Activated CD4-positive, alpha-beta T cell treated with anti-CD3 and anti-CD28 coated beads for 36 hours (primary cell): Measurements from ENCODE around the gene DUSP18. TPM values are rescaled to one million over a fixed set of nuclear protein-coding genes. Genes with fewer than 3 reads are reported as not detected.
"Not testable (repeated sequence)": the region's sequence is repeated elsewhere in the genome, so short reads cannot be mapped to it uniquely, and the experiment has no call there.

Experiments used
- ATAC-seq: fragments of 200-7000 bp; cut with Tn5 transposase; one replicate; pipeline ENCODE4 v1.10.0; 2021; ENCODE audit warnings: mild to moderate bottlenecking, moderate library complexity
- CTCF ChIA-PET: fragments of 350-600 bp; sonication (Branson Sonifier 250); formaldehyde crosslinking; loops from one replicate; lab custom pipeline; 2021; ENCODE audit warnings: antibody characterized with exemption; lab: Charles Lee
- POLR2A ChIA-PET: fragments of 350-600 bp; sonication (Branson Sonifier 250); formaldehyde crosslinking; loops from one replicate; lab custom pipeline; 2021; ENCODE audit warnings: antibody characterized with exemption, inconsistent platforms; lab: Charles Lee
- DNase-seq: peaks from one replicate; pipeline ENCODE4 v3.0.0-alpha.2; 2020
- H3K27ac Mint-ChIP-seq: one replicate; pipeline ENCODE4 v1.8.0; 2021; ENCODE audit warnings: mixed read lengths
- H3K27me3 Mint-ChIP-seq: one replicate; pipeline ENCODE4 v1.8.0; 2021; ENCODE audit warnings: mixed read lengths
- H3K36me3 Mint-ChIP-seq: one replicate; pipeline ENCODE4 v1.8.0; 2021; ENCODE audit warnings: low read depth, mixed read lengths
- H3K4me1 Mint-ChIP-seq: one replicate; pipeline ENCODE4 v1.8.0; 2021; ENCODE audit warnings: mixed read lengths
- H3K4me3 Mint-ChIP-seq: one replicate; pipeline ENCODE4 v1.8.0; 2021; ENCODE audit warnings: mild to moderate bottlenecking, moderate library complexity, mixed read lengths
- H3K9me3 Mint-ChIP-seq: one replicate; pipeline ENCODE4 v1.8.0; 2021; ENCODE audit warnings: low read depth, mixed read lengths
- intact Hi-C, 2 experiments: fragments of 100-400 bp; cut with DNase I in 1 of 2; cut with micrococcal nuclease in 1 of 2; formaldehyde crosslinking; loops; one replicate each; pipeline versions ENCODE4 v1.14.2 to v1.15.1; 2022 to 2024; cut with DNase I, micrococcal nuclease
- total RNA-seq, 2 experiments: library from RNA; stranded (reverse); gene quantifications; one replicate each; pipeline ENCODE4 v1.2.3, GENCODE V29; 2021

The DUSP18 gene
- total RNA-seq, 2 experiments from 2014 or later, result 7.8 to 8.5 TPM

DNA sequence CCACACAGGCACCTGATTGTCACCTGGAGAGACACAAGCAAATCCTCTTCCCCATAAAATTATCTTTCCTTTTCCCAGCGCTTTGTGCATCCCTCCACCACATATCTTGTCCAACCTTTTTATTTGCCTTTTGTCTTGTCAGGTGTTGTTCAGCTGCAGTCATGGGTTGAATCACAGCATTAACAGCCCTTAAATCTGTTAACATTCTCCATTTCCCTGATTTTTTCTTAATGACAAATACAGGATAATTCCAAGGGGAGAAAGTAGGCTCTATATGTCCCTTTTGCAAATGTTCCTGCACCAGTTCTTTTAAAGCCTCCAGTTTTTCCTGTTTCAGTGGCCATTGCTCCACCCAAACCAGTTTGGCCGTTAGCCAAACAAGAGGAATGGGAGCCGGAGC is 8.9 kb upstream of the DUSP18 start:
- POLR2A ChIA-PET, CTCF ChIA-PET, H3K27ac Mint-ChIP-seq, intact Hi-C loops, H3K36me3 Mint-ChIP-seq, H3K4me1 Mint-ChIP-seq, H3K9me3 Mint-ChIP-seq, H3K4me3 Mint-ChIP-seq, ATAC-seq, H3K27me3 Mint-ChIP-seq, DNase-seq: not testable (repeated sequence)

- intact Hi-C loops, result no loop called here
- peaks cover 10% of the 10 kb centered on the region for H3K27me3 Mint-ChIP-seq
- DNase-seq (no peak), ATAC-seq (no peak)
- no peak overlapping the region for H3K27ac Mint-ChIP-seq
- H3K4me1 Mint-ChIP-seq, result no peaks in the 10 kb centered on the region
- ChIA-PET POLR2A (no interaction called here), CTCF (interaction anchor here (0.7 to 0.8 kb wide), 2 partner anchors 13 to 41 kb away, joined by 4 read pairs; no protein-coding TSS in a partner anchor)
- no peaks in the 10 kb centered on the region for H3K36me3 Mint-ChIP-seq
- no peaks in the 10 kb centered on the region for H3K9me3 Mint-ChIP-seq
- H3K4me3 Mint-ChIP-seq, result no peak overlapping the region
Measured at GRCh38 chr22:30675436-30675835, 7.8 kb upstream of the DUSP18 start.

GRCh38 chr22:30674482-30674881 is 6.8 kb upstream of the DUSP18 start:
- ATAC-seq, result no peak
- H3K27ac Mint-ChIP-seq, result no peak overlapping the region
- intact Hi-C loops, result no loop called here
- no peak for DNase-seq
- CTCF ChIA-PET, result interaction anchor here (0.6 to 0.7 kb wide), 2 partner anchors 40 to 189 kb away, joined by 4 read pairs; no protein-coding TSS in a partner anchor
- H3K4me1 Mint-ChIP-seq, result no peaks in the 10 kb centered on the region
- H3K27me3 Mint-ChIP-seq, result peaks cover 9% of the 10 kb centered on the region
- POLR2A ChIA-PET, result no interaction called here
- no peak overlapping the region for H3K4me3 Mint-ChIP-seq
- no peaks in the 10 kb centered on the region for H3K9me3 Mint-ChIP-seq
- no peaks in the 10 kb centered on the region for H3K36me3 Mint-ChIP-seq

GRCh38 chr22:30673136-30673535 is 5.5 kb upstream of the DUSP18 start:
- Mint-ChIP-seq H3K27ac (no peak overlapping the region), H3K27me3 (peaks cover 6% of the 10 kb centered on the region), H3K4me1 (peaks cover 5% of the 10 kb centered on the region), H3K36me3 (no peaks in the 10 kb centered on the region), H3K9me3 (no peaks in the 10 kb centered on the region), H3K4me3 (no peak overlapping the region)
- POLR2A ChIA-PET, result no interaction called here
- ATAC-seq (no peak), DNase-seq (no peak)
- CTCF ChIA-PET, result interaction anchor here (0.6 kb wide), 1 partner anchor 20 kb away, joined by 3 read pairs; no protein-coding TSS in a partner anchor
- intact Hi-C loops, result no loop called here

DNA sequence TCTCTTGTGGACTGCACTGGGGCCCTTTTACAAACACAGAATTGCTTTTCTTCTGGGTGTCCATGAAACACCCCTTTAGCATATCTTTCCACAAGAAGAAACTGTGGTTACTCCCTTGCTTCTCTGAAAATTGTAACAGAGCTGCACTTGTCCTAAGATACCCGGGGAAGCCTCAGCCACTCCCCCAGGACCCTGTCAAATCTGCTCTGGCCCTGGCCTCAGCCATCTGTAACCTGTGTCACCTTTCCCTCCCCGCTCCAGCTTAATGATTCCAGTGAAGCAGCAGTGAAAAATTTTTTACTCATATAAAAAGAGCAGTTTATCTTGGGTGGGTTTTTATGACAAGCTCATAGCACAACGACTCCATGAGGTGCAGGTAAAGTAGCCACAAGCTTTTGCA is 3.4 kb upstream of the DUSP18 start:
- Mint-ChIP-seq H3K27me3 (peaks cover 3% of the 10 kb centered on the region), H3K9me3 (no peaks in the 10 kb centered on the region), H3K36me3 (peaks cover 1% of the 10 kb centered on the region), H3K4me1 (peaks cover 14% of the 10 kb centered on the region), H3K4me3 (no peak overlapping the region), H3K27ac (no peak overlapping the region)
- intact Hi-C loops, result no loop called here
- ChIA-PET POLR2A (interaction anchor here (0.8 kb wide), 1 partner anchor 19 kb away, joined by 3 read pairs; no protein-coding TSS in a partner anchor), CTCF (interaction anchor here (0.6 kb wide), 1 partner anchor 635 kb away, joined by 3 read pairs; no protein-coding TSS in a partner anchor)
- ATAC-seq (no peak), DNase-seq (no peak)

DNA sequence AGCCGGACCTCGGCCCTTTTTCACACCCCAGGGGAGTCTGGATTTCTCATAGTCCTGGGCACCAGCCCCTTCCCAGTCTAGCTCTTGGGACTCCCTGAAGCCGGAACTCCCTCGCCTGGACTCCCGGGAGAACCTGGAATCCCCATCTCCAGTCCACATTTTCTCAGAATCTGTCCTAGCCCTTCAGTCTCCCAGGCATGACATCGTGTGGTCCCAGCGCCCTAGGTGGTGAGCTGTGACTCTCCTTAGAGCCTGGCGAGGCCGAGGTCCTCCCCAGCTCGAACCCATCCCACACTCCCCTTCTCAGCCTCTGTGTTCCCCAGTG is 673 bp upstream of the DUSP18 start:
- H3K36me3 Mint-ChIP-seq, result peaks cover 7% of the 10 kb centered on the region
- POLR2A ChIA-PET, result no interaction called here
- DNase-seq, result no peak
- peak overlapping the region; percentile 92 for H3K4me3 Mint-ChIP-seq
- H3K4me1 Mint-ChIP-seq, result peaks cover 19% of the 10 kb centered on the region
- no peaks in the 10 kb centered on the region for H3K9me3 Mint-ChIP-seq
- intact Hi-C loops, result no loop called here
- peaks cover 3% of the 10 kb centered on the region for H3K27me3 Mint-ChIP-seq
- ATAC-seq, result no peak
- CTCF ChIA-PET, result interaction anchor here (1.1 to 2.2 kb wide), 2 partner anchors 25 to 87 kb away, joined by 5 to 8 read pairs; no protein-coding TSS in a partner anchor
- H3K27ac Mint-ChIP-seq, result no peak overlapping the region

- Mint-ChIP-seq H3K4me3 (peak overlapping the region; percentile 92), H3K27ac (peak overlapping the region; percentile 69), H3K9me3 (no peaks in the 10 kb centered on the region), H3K27me3 (peaks cover 3% of the 10 kb centered on the region), H3K4me1 (peaks cover 19% of the 10 kb centered on the region), H3K36me3 (peaks cover 13% of the 10 kb centered on the region)
- ChIA-PET CTCF (interaction anchor here (0.8 to 2.3 kb wide), 3 partner anchors 17 to 32 kb away, joined by 7 to 12 read pairs (median 8); partner anchors contain the start of gene SLC35E4), POLR2A (interaction anchor here (1.0 to 1.3 kb wide), 3 partner anchors 17 to 31 kb away, joined by 3 read pairs; partner anchors contain the start of gene SLC35E4)
- DNase-seq (no peak), ATAC-seq (peak; percentile 14)
- intact Hi-C loops, result loop anchor here (1.0 kb wide), 5 partner anchors 18 to 75 kb away; partner anchors contain the start of genes OSBP2 (in 1 of the 2) and SLC35E4 (in 1 of the 2)
Measured at GRCh38 chr22:30667107-30667493, 575 bp downstream of the DUSP18 start.

GRCh38 chr22:30665786-30666185 is 1.9 kb downstream of the DUSP18 start:
- intact Hi-C loops, result no loop called here
- CTCF ChIA-PET, result interaction anchor here (2.3 kb wide), 1 partner anchor 31 kb away, joined by 12 read pairs; the partner anchor contains the start of gene SLC35E4
- POLR2A ChIA-PET, result no interaction called here

DNA sequence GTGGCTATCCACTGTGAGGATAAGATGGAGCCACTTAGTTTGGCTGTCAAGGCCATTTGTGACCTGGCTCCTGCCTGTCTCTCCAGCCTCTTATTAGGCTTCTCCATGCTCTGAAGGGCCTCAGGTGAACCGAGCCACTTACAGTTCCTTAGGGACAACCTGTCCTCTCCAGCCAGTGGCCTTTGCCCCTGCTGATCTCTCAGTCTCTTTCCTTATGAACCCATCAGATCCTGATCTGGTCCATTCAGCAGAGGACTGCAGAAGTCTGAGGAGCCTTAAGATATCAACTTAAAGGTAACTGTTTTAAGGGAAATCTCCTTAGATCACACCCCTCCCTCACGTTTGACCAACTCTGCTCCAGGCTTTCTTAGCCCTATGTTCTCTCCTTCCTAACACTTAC is 2.4 kb downstream of the DUSP18 start:
- Mint-ChIP-seq H3K27me3 (peaks cover 3% of the 10 kb centered on the region), H3K9me3 (no peaks in the 10 kb centered on the region), H3K36me3 (peaks cover 14% of the 10 kb centered on the region), H3K4me3 (no peak overlapping the region), H3K27ac (no peak overlapping the region), H3K4me1 (peaks cover 19% of the 10 kb centered on the region)
- ChIA-PET POLR2A (no interaction called here), CTCF (no interaction called here)
- intact Hi-C loops, result no loop called here
- DNase-seq, result no peak
- no peak for ATAC-seq

More at GRCh38 chr22:30665786-30666185, 1.9 kb downstream of the DUSP18 start:
- Mint-ChIP-seq H3K9me3 (no peaks in the 10 kb centered on the region), H3K4me3 (no peak overlapping the region), H3K36me3 (peaks cover 14% of the 10 kb centered on the region), H3K4me1 (peaks cover 19% of the 10 kb centered on the region), H3K27me3 (peaks cover 3% of the 10 kb centered on the region), H3K27ac (no peak overlapping the region)
- ATAC-seq (no peak), DNase-seq (no peak)

- Mint-ChIP-seq H3K9me3 (no peaks in the 10 kb centered on the region), H3K27ac (no peak overlapping the region), H3K4me3 (no peak overlapping the region), H3K27me3 (peaks cover 3% of the 10 kb centered on the region), H3K36me3 (peaks cover 16% of the 10 kb centered on the region), H3K4me1 (peaks cover 19% of the 10 kb centered on the region)
- ATAC-seq (no peak), DNase-seq (no peak)
- ChIA-PET POLR2A (no interaction called here), CTCF (no interaction called here)
- intact Hi-C loops, result no loop called here
Measured at GRCh38 chr22:30664798-30665197, 2.9 kb downstream of the DUSP18 start.

DNA sequence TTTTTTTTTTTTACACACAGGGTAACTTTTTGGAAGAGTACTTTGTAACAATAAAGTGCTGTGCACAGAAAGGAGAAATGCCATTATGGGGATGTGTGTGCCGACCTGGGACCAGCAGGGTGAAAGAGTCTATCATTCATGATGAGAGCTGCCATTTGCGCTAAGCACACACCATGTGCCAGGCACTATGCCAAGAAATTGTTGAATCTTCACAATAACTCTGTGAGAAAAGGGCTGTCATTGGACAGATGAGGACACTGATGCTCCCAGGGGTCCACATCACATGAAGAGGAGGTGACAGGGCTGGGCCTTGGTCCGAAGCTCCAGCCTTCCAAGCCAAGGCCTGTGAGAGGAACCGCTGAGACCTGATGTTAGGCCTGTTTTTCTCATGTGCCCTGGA is 5.6 kb downstream of the DUSP18 start:
- DNase-seq (no peak), ATAC-seq (no peak)
- Mint-ChIP-seq H3K4me1 (peaks cover 13% of the 10 kb centered on the region), H3K4me3 (no peak overlapping the region), H3K9me3 (no peaks in the 10 kb centered on the region), H3K36me3 (peaks cover 18% of the 10 kb centered on the region), H3K27ac (no peak overlapping the region), H3K27me3 (no peaks in the 10 kb centered on the region)
- POLR2A ChIA-PET, result no interaction called here
- intact Hi-C loops, result no loop called here
- CTCF ChIA-PET, result interaction anchor here (0.7 to 1.9 kb wide), 2 partner anchors 27 to 401 kb away, joined by 3 to 5 read pairs; no protein-coding TSS in a partner anchor

- ChIA-PET POLR2A (interaction anchor here (0.6 to 0.7 kb wide), 2 partner anchors 27 to 85 kb away, joined by 4 to 7 read pairs; no protein-coding TSS in a partner anchor), CTCF (no interaction called here)
- DNase-seq (no peak), ATAC-seq (no peak)
- Mint-ChIP-seq H3K27ac (no peak overlapping the region), H3K4me3 (no peak overlapping the region), H3K36me3 (peaks cover 5% of the 10 kb centered on the region), H3K27me3 (no peaks in the 10 kb centered on the region), H3K4me1 (peaks cover 11% of the 10 kb centered on the region), H3K9me3 (no peaks in the 10 kb centered on the region)
- intact Hi-C loops, result no loop called here
Measured at GRCh38 chr22:30655532-30655931, 12.1 kb downstream of the DUSP18 start.
